Panc1 (cell line): ENCODE data around the gene GIT1.

Source experiments
- CTCF ChIP-seq: fragments of 450-650 bp; IDR thresholded peaks from 2 replicates; pipeline ENCODE4 v1.5.1; 2017; ENCODE audit warnings: mild to moderate bottlenecking
- POLR2AphosphoS5 ChIP-seq: IDR thresholded peaks from 2 replicates; pipeline ENCODE4 v1.6.1; 2012; ENCODE audit warnings: mild to moderate bottlenecking, low read depth, low read length, moderate library complexity
- SIN3A ChIP-seq: IDR thresholded peaks from 2 replicates; pipeline ENCODE4 v1.6.1; 2012; ENCODE audit warnings: low read depth, mild to moderate bottlenecking, low read length, moderate library complexity, borderline replicate concordance; ENCODE audit not compliant: insufficient read depth
- TCF7L2 ChIP-seq: IDR thresholded peaks from 2 replicates; pipeline ENCODE4 v1.6.1; 2011; ENCODE audit warnings: mild to moderate bottlenecking, low read depth, low read length, inconsistent platforms
- TF ChIP-seq, protein P1 (sequence below), 2 experiments: IDR thresholded peaks; 2 replicates each; pipeline ENCODE4 v1.6.1; 2011 to 2012; ENCODE audit warnings: low read depth in 2 of 2, control low read depth in 1 of 2, low read length in 1 of 2, mild to moderate bottlenecking in 1 of 2, moderate library complexity in 1 of 2; ENCODE audit not compliant: insufficient read depth in 1 of 2

GRCh38 chr17:29563816-29564215 is 25.6 kb downstream of the GIT1 start:
- TF ChIP-seq TCF7L2 (no peak), CTCF (no peak), SIN3A (no peak), POLR2AphosphoS5 (no peak)
- TF ChIP-seq, protein P1, sequence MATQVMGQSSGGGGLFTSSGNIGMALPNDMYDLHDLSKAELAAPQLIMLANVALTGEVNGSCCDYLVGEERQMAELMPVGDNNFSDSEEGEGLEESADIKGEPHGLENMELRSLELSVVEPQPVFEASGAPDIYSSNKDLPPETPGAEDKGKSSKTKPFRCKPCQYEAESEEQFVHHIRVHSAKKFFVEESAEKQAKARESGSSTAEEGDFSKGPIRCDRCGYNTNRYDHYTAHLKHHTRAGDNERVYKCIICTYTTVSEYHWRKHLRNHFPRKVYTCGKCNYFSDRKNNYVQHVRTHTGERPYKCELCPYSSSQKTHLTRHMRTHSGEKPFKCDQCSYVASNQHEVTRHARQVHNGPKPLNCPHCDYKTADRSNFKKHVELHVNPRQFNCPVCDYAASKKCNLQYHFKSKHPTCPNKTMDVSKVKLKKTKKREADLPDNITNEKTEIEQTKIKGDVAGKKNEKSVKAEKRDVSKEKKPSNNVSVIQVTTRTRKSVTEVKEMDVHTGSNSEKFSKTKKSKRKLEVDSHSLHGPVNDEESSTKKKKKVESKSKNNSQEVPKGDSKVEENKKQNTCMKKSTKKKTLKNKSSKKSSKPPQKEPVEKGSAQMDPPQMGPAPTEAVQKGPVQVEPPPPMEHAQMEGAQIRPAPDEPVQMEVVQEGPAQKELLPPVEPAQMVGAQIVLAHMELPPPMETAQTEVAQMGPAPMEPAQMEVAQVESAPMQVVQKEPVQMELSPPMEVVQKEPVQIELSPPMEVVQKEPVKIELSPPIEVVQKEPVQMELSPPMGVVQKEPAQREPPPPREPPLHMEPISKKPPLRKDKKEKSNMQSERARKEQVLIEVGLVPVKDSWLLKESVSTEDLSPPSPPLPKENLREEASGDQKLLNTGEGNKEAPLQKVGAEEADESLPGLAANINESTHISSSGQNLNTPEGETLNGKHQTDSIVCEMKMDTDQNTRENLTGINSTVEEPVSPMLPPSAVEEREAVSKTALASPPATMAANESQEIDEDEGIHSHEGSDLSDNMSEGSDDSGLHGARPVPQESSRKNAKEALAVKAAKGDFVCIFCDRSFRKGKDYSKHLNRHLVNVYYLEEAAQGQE (IDR thresholded peaks at IDR 0.05; ENCODE audit: insufficient read depth in 1 of 2, low read depth in 2 of 2, low read length in 1 of 2) = no peak
